ENCODE results near the gene EXOC7. TPM values are rescaled to one million over a fixed set of nuclear protein-coding genes. Genes with fewer than 3 reads are reported as not detected.

EXOC7 gene
- total RNA-seq, 3 donors from 2014 or later (not counting 1 experiment from before 2014, with no cell fraction given): 130 to 149 (median 142) TPM

DNA sequence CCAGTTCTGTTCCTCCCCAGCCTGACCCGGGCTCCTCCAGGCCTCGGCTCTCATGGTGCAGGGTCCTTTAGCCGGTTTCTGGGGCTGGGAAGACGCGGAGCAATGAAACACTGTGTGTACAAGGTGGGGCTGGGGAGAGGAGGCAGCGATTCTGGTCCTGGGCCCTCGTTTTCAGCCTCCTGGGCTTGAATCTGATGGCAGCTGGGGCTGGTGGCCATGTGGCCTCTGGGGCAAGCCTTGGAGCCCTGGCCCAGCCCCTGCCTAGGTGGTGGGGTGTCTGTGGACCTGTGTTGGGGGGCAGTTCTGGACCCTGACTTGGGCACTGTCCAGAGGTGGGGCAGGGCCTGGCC is 33.4 kb upstream of the EXOC7 start:
- 95% methylated on average over 7 of the region's 7 CpGs for WGBS (ENCODE audit: insufficient coverage)
- intact Hi-C loops (cut with micrococcal nuclease): no loop called here
- DNase-seq (no peak), ATAC-seq (no peak)
- H3K4me3 ChIP-seq (ENCODE audit: low read length): no peak overlapping the region
- H3K27me3 Mint-ChIP-seq (ENCODE audit: low read depth in 2 of 2): peaks cover 0 to 7% of the 10 kb centered on the region in 2 donors
- no peaks in the 10 kb centered on the region for H3K36me3 Mint-ChIP-seq
- no peaks in the 10 kb centered on the region for H3K36me3 ChIP-seq (ENCODE audit: control insufficient read depth, insufficient read depth, low read length)
- H3K9me3 ChIP-seq (ENCODE audit: control insufficient read depth, insufficient read depth, low read length): no peaks in the 10 kb centered on the region
- no peak overlapping the region for H3K27ac ChIP-seq (ENCODE audit: low read length)
- peaks cover 20% of the 10 kb centered on the region for H3K4me1 ChIP-seq (ENCODE audit: control insufficient read depth, insufficient read depth, low read length)
- no peak overlapping the region for H3K4me3 Mint-ChIP-seq
- peaks cover 18% of the 10 kb centered on the region for H3K27me3 ChIP-seq (ENCODE audit: control insufficient read depth, insufficient read depth, low read length)
- no peaks in the 10 kb centered on the region for H3K9me3 Mint-ChIP-seq
- no peak overlapping the region for H3K27ac Mint-ChIP-seq
- TF ChIP-seq, protein P1, sequence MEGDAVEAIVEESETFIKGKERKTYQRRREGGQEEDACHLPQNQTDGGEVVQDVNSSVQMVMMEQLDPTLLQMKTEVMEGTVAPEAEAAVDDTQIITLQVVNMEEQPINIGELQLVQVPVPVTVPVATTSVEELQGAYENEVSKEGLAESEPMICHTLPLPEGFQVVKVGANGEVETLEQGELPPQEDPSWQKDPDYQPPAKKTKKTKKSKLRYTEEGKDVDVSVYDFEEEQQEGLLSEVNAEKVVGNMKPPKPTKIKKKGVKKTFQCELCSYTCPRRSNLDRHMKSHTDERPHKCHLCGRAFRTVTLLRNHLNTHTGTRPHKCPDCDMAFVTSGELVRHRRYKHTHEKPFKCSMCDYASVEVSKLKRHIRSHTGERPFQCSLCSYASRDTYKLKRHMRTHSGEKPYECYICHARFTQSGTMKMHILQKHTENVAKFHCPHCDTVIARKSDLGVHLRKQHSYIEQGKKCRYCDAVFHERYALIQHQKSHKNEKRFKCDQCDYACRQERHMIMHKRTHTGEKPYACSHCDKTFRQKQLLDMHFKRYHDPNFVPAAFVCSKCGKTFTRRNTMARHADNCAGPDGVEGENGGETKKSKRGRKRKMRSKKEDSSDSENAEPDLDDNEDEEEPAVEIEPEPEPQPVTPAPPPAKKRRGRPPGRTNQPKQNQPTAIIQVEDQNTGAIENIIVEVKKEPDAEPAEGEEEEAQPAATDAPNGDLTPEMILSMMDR (IDR thresholded peaks at IDR 0.05): no peak
- H3K4me1 Mint-ChIP-seq: peaks cover 9 to 30% of the 10 kb centered on the region in 2 donors

- no peaks in the 10 kb centered on the region for H3K9me3 ChIP-seq (ENCODE audit: control insufficient read depth, insufficient read depth, low read length)
- H3K27me3 ChIP-seq (ENCODE audit: control insufficient read depth, insufficient read depth, low read length): peaks cover 18% of the 10 kb centered on the region
- Mint-ChIP-seq H3K4me1 (peaks cover 3 to 26% of the 10 kb centered on the region in 2 donors), H3K36me3 (no peaks in the 10 kb centered on the region), H3K27ac (no peak overlapping the region), H3K9me3 (no peaks in the 10 kb centered on the region), H3K27me3 (ENCODE audit: low read depth in 2 of 2) (peaks cover 0 to 7% of the 10 kb centered on the region in 2 donors), H3K4me3 (no peak overlapping the region)
- 95% methylated on average over 15 of the region's 16 CpGs for WGBS (ENCODE audit: insufficient coverage)
- DNase-seq: no peak
- no peak for ATAC-seq
- peaks cover 14% of the 10 kb centered on the region for H3K4me1 ChIP-seq (ENCODE audit: control insufficient read depth, insufficient read depth, low read length)
- intact Hi-C loops (cut with micrococcal nuclease): no loop called here
- no peak overlapping the region for H3K27ac ChIP-seq (ENCODE audit: low read length)
- H3K36me3 ChIP-seq (ENCODE audit: control insufficient read depth, insufficient read depth, low read length): no peaks in the 10 kb centered on the region
- TF ChIP-seq, protein P1 (IDR thresholded peaks at IDR 0.05): no peak
- no peak overlapping the region for H3K4me3 ChIP-seq (ENCODE audit: low read length)
Observed at GRCh38 chr17:76136276-76137000, 32.9 kb upstream of the EXOC7 start.

- Mint-ChIP-seq H3K36me3 (no peaks in the 10 kb centered on the region), H3K4me3 (no peak overlapping the region), H3K9me3 (no peaks in the 10 kb centered on the region), H3K27me3 (ENCODE audit: low read depth in 2 of 2) (peaks cover 0 to 7% of the 10 kb centered on the region in 2 donors), H3K27ac (no peak overlapping the region), H3K4me1 (peaks cover 0 to 25% of the 10 kb centered on the region in 2 donors)
- no peak overlapping the region for H3K4me3 ChIP-seq (ENCODE audit: low read length)
- WGBS (ENCODE audit: insufficient coverage): 96% methylated on average over 6 of the region's 8 CpGs
- TF ChIP-seq, protein P1 (IDR thresholded peaks at IDR 0.05): no peak
- peaks cover 8% of the 10 kb centered on the region for H3K4me1 ChIP-seq (ENCODE audit: control insufficient read depth, insufficient read depth, low read length)
- DNase-seq (no peak), ATAC-seq (no peak)
- intact Hi-C loops (cut with micrococcal nuclease): no loop called here
- H3K36me3 ChIP-seq (ENCODE audit: control insufficient read depth, insufficient read depth, low read length): no peaks in the 10 kb centered on the region
- no peak overlapping the region for H3K27ac ChIP-seq (ENCODE audit: low read length)
- peaks cover 14% of the 10 kb centered on the region for H3K27me3 ChIP-seq (ENCODE audit: control insufficient read depth, insufficient read depth, low read length)
- H3K9me3 ChIP-seq (ENCODE audit: control insufficient read depth, insufficient read depth, low read length): no peaks in the 10 kb centered on the region
Observed at GRCh38 chr17:76135810-76136188, 32.2 kb upstream of the EXOC7 start.

Measured in natural killer cell (primary cell).